ENCODE data around the gene TAS2R60. TPM values are rescaled to one million over a fixed set of nuclear protein-coding genes. Genes with fewer than 3 reads are reported as not detected.

The TAS2R60 gene
- total and polyA plus RNA-seq, 9 of the 15 experiments (the other 6 are each of a cell fraction or from before 2014, with no cell fraction given) = 0.08 TPM; not detected in 8

DNA sequence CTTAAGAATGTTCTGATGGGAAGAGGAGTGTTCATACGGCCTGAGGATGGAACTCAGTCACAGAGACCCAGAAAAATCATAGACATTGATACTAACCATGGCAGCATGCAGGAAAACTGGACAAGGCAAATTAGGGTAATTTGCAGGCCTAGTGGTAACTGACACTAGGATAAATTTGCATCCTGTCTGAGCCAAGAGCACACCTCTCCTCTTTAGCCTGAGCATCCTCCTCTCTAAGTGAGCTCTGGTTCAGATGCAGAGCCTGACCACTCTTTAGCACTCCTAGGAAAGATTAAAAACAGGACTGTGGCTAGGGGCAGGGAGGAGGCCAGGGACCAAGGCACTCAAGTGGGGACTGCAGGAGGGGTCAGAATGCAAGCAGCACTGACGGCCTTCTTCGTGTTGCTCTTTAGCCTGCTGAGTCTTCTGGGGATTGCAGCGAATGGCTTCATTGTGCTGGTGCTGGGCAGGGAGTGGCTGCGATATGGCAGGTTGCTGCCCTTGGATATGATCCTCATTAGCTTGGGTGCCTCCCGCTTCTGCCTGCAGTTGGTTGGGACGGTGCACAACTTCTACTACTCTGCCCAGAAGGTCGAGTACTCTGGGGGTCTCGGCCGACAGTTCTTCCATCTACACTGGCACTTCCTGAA, 34.4 kb downstream of the TAS2R60 start, which contains the start of gene TAS2R41:
Gene TAS2R41 (plus strand): TSS at position 373 of the 650 bp plus-strand sequence. CDS start 0 bp downstream, at position 373.
- DNase-seq (ENCODE audit: extremely low read depth in 1 of 4, low spot score in 3 of 4) = no peak
- peak; percentile 71 for ATAC-seq
- no peak within 1 kb of the TSS for H3K4me3 ChIP-seq
- H3K9ac ChIP-seq (ENCODE audit: insufficient read depth in 1 of 2, low read depth in 2 of 2, low read length in 2 of 2) = 0 out of 4 replicates have a peak within 1 kb of the TSS, but pooled peaks of 1 of the 2 experiments have one; percentile 2
- no peaks in the 10 kb centered on the region for H3K36me3 ChIP-seq (ENCODE audit: control insufficient read depth, insufficient read depth, low read length)
- H3K9me3 ChIP-seq (replicated peaks; ENCODE audit: control insufficient read depth, insufficient read depth, low read depth, low read length) = peaks cover 2% of the 10 kb centered on the region; the same call in 1 of the 2 replicates
- H3K4me1 ChIP-seq (replicated peaks in 1 of 2; ENCODE audit: control insufficient read depth in 2 of 2, insufficient read depth in 2 of 2, low read length in 2 of 2) = no peaks in the 10 kb centered on the region
- intact Hi-C loops (cut with micrococcal nuclease) (no loop called here), in situ Hi-C loops (cut with MboI) (no loop called here)
- H3K79me2 ChIP-seq (ENCODE audit: control insufficient read depth, insufficient read depth, low read length) = no peaks in the 10 kb centered on the region
- peak within 1 kb of the TSS; percentile 14; the same call in 1 of the 2 replicates for H2AFZ ChIP-seq (ENCODE audit: low read depth, low read length)
- H3K27me3 ChIP-seq (ENCODE audit: control insufficient read depth in 2 of 2, insufficient read depth in 2 of 2, low read length in 2 of 2) = peaks cover 3 to 12% of the 10 kb centered on the region in 2 experiments; a peak in 4 of 5 replicates
- no peak for FAIRE-seq
- H4K20me1 ChIP-seq (replicated peaks; ENCODE audit: control insufficient read depth, insufficient read depth, low read length) = no peaks in the 10 kb centered on the region
- TF ChIP-seq ZNF444 (CRISPR knock-in tag; IDR thresholded peaks at IDR 0.05) (no peak), ZNF436 (CRISPR knock-in tag; IDR thresholded peaks at IDR 0.05) (no peak), HIVEP1 (CRISPR knock-in tag; IDR thresholded peaks at IDR 0.05) (no peak), WHSC1 (IDR thresholded peaks at IDR 0.05; ENCODE audit: low read length) (no peak), ZNF551 (CRISPR knock-in tag; IDR thresholded peaks at IDR 0.05) (no peak), SRF (CRISPR knock-in tag; IDR thresholded peaks at IDR 0.05) (no peak), ZNF77 (CRISPR knock-in tag; IDR thresholded peaks at IDR 0.05) (no peak), KAT8 (IDR thresholded peaks at IDR 0.05; ENCODE audit: low read depth) (no peak), PPARD (CRISPR knock-in tag; IDR thresholded peaks at IDR 0.05) (no peak)
- TF ChIP-seq, protein P1, sequence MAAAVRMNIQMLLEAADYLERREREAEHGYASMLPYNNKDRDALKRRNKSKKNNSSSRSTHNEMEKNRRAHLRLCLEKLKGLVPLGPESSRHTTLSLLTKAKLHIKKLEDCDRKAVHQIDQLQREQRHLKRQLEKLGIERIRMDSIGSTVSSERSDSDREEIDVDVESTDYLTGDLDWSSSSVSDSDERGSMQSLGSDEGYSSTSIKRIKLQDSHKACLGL (CRISPR knock-in tag; IDR thresholded peaks at IDR 0.05; ENCODE audit: borderline replicate concordance, poor library complexity, severe bottlenecking) = no peak
- TF ChIP-seq, protein P2, sequence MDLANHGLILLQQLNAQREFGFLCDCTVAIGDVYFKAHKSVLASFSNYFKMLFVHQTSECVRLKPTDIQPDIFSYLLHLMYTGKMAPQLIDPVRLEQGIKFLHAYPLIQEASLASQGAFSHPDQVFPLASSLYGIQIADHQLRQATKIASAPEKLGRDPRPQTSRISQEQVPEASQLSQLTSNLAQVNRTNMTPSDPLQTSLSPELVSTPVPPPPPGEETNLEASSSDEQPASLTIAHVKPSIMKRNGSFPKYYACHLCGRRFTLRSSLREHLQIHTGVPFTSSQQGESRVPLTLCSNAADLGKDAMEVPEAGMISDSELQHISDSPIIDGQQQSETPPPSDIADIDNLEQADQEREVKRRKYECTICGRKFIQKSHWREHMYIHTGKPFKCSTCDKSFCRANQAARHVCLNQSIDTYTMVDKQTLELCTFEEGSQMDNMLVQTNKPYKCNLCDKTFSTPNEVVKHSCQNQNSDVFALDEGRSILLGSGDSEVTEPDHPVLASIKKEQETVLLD (IDR thresholded peaks at IDR 0.05) = no peak
- TF ChIP-seq, protein P3, sequence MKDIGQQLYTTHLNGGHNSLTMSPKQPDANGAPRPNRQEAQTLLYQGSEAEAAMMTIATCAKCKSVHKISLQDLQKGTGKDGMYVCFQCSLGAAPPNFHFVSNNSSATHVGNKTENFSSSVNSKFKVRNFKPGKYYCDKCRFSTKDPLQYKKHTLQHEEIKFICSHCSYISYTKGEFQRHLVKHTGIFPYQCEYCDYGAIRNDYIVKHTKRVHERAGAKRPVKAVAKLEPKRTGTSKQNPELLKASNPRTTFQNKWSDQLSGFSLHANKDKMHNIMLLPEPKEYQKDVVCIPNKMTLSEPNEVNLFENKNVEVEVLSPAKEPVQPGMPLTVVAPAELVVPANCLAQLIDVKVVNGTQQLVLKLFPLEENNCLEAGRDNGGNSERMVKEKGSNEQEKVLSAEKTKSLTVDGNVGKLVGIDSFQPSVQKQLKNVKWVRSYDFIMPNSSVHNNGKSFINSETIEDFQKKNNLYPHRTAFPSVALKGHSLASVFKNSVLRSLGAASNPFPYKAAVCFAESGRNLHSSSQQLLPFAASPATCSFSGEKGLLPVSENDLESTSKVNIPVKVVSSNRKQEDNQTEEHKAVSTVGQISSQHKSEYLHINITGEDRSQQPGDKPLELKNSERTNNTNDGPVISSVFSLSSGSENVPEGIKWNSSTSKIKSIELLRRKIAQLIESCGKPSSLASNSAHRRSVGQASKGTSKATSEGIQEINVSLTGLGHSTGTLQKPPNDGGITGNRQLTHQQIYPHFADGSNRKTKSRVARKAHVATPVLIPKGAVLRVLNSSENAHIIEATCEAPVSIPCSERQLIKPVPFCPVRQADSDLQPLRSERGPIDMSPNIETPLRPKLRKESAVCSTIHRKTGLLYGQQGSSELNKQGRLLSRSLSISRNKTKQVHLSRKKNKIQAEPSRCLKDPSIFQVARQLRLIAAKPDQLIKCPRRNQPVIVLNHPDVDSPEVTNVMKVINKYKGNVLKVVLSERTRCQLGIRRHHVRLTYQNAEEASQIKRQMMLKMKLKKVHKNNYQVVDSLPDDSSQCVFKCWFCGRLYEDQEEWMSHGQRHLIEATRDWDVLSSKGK (CRISPR knock-in tag; IDR thresholded peaks at IDR 0.05) = no peak
- TF ChIP-seq, protein P4, sequence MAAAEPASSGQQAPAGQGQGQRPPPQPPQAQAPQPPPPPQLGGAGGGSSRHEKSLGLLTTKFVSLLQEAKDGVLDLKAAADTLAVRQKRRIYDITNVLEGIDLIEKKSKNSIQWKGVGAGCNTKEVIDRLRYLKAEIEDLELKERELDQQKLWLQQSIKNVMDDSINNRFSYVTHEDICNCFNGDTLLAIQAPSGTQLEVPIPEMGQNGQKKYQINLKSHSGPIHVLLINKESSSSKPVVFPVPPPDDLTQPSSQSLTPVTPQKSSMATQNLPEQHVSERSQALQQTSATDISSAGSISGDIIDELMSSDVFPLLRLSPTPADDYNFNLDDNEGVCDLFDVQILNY (CRISPR knock-in tag; IDR thresholded peaks at IDR 0.05) = no peak
- TF ChIP-seq, protein P5, sequence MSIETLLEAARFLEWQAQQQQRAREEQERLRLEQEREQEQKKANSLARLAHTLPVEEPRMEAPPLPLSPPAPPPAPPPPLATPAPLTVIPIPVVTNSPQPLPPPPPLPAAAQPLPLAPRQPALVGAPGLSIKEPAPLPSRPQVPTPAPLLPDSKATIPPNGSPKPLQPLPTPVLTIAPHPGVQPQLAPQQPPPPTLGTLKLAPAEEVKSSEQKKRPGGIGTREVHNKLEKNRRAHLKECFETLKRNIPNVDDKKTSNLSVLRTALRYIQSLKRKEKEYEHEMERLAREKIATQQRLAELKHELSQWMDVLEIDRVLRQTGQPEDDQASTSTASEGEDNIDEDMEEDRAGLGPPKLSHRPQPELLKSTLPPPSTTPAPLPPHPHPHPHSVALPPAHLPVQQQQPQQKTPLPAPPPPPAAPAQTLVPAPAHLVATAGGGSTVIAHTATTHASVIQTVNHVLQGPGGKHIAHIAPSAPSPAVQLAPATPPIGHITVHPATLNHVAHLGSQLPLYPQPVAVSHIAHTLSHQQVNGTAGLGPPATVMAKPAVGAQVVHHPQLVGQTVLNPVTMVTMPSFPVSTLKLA (conservative IDR thresholded peaks at IDR 0.05) = no peak
- H3K4me2 ChIP-seq (ENCODE audit: insufficient read depth, low read length) = no peak within 1 kb of the TSS
- POLR2A ChIA-PET = no interaction called here
- CTCF ChIA-PET (ENCODE audit: low intra/inter-chr PET ratio) = no interaction called here
- no peaks in the 10 kb centered on the region for H3K9me1 ChIP-seq (ENCODE audit: control insufficient read depth, insufficient read depth, low read length)
- BruUV-seq (replicated peaks) = no TSS peak
- WGBS (ENCODE audit: insufficient coverage, low coverage, missing lambda C conversion rate) = 9% methylated on average over 10 of the region's 10 CpGs
- no peak within 1 kb of the TSS for H3K27ac ChIP-seq (ENCODE audit: extremely low read depth, low read depth, low read length)
